Tibial artery (tissue), 4 donors: ENCODE data around the gene CCNB3.

ENCODE experiments used
- DNase-seq, 2 donors: peaks; one replicate each; pipeline ENCODE4 v3.0.0-alpha.2; 2019
- H3K27ac ChIP-seq, 2 donors: fragments of 200-600 bp; sonication (generic) in 1 of 2; 1 replicate in 1 of 2; 2 replicates in 1 of 2; pipeline ENCODE4 v1.5.1; 2018 to 2019; ENCODE audit warnings: mild to moderate bottlenecking in 1 of 2
- H3K27me3 ChIP-seq, 2 donors: fragments of 200-600 bp; sonication (generic) in 1 of 2; one replicate each; pipeline versions ENCODE4 v1.5.1 to v1.6.0; 2016 to 2019
- H3K36me3 ChIP-seq, 3 donors: fragments of 200-600 bp; sonication (generic) in 2 of 3; one replicate each; pipeline ENCODE4 v1.5.1; 2016 to 2019; ENCODE audit warnings: mild to moderate bottlenecking in 2 of 3
- H3K4me1 ChIP-seq, 4 donors: fragments of 200-600 bp; sonication (generic) in 2 of 4; 1 replicate in 3 of 4; 2 replicates in 1 of 4; pipeline ENCODE4 v1.5.1; 2016 to 2019
- H3K4me3 ChIP-seq, 2 donors: fragments of 200-600 bp; sonication (generic) in 1 of 2; 1 replicate in 1 of 2; 2 replicates in 1 of 2; pipeline ENCODE4 v1.5.1; 2018 to 2019; ENCODE audit warnings: mild to moderate bottlenecking in 2 of 2
- H3K9me3 ChIP-seq, 3 donors: fragments of 200-600 bp; sonication (generic) in 1 of 3; one replicate each; pipeline ENCODE4 v1.5.1; 2016 to 2019
- CTCF ChIP-seq, 2 experiments: fragments of 200-600 bp in 1 of 2; fragments of 450-650 bp in 1 of 2; IDR thresholded peaks; one replicate each; pipeline ENCODE4 v1.5.1; 2017 to 2019; ENCODE audit warnings: antibody characterized with exemption in 2 of 2, mild to moderate bottlenecking in 1 of 2, moderate library complexity in 1 of 2
- intact Hi-C: fragments of 100-400 bp; cut with DNase I; formaldehyde crosslinking; loops from one replicate; pipeline ENCODE4 v1.15.0; 2023; ENCODE audit warnings: low total_unique reads

CCNB3 gene

GRCh38 chrX:50167366-50167765 is 37.2 kb upstream of the CCNB3 start:
- intact Hi-C loops: no loop called here
- no peak for TF ChIP-seq CTCF (IDR thresholded peaks at IDR 0.05)
- H3K27ac ChIP-seq: no peak overlapping the region
- H3K36me3 ChIP-seq: no peaks in the 10 kb centered on the region
- no peaks in the 10 kb centered on the region for H3K9me3 ChIP-seq
- H3K4me1 ChIP-seq: no peaks in the 10 kb centered on the region
- H3K27me3 ChIP-seq: no peaks in the 10 kb centered on the region
- no peak for DNase-seq
- H3K4me3 ChIP-seq: no peak overlapping the region

GRCh38 chrX:50168241-50168687 is 36.3 kb upstream of the CCNB3 start:
- Histone ChIP-seq H3K4me3 (no peak overlapping the region), H3K27ac (no peak overlapping the region), H3K9me3 (no peaks in the 10 kb centered on the region), H3K4me1 (no peaks in the 10 kb centered on the region), H3K27me3 (no peaks in the 10 kb centered on the region), H3K36me3 (no peaks in the 10 kb centered on the region)
- no peak for DNase-seq
- intact Hi-C loops: no loop called here
- TF ChIP-seq CTCF (IDR thresholded peaks at IDR 0.05): no peak

GRCh38 chrX:50169717-50170116 is 34.8 kb upstream of the CCNB3 start:
- Histone ChIP-seq H3K9me3 (no peaks in the 10 kb centered on the region), H3K4me3 (no peak overlapping the region), H3K36me3 (no peaks in the 10 kb centered on the region), H3K27ac (no peak overlapping the region), H3K4me1 (no peaks in the 10 kb centered on the region), H3K27me3 (no peaks in the 10 kb centered on the region)
- no peak for DNase-seq
- intact Hi-C loops: no loop called here
- TF ChIP-seq CTCF (IDR thresholded peaks at IDR 0.05): no peak

- H3K9me3 ChIP-seq: no peaks in the 10 kb centered on the region
- H3K27me3 ChIP-seq: no peaks in the 10 kb centered on the region
- no peaks in the 10 kb centered on the region for H3K36me3 ChIP-seq
- no peak for TF ChIP-seq CTCF (IDR thresholded peaks at IDR 0.05)
- intact Hi-C loops: no loop called here
- no peak overlapping the region for H3K27ac ChIP-seq
- no peak overlapping the region for H3K4me3 ChIP-seq
- H3K4me1 ChIP-seq: no peaks in the 10 kb centered on the region
- no peak for DNase-seq
These were observed 24.3 kb upstream of the CCNB3 start for GRCh38 chrX:50180073-50180940.

- H3K27ac ChIP-seq: no peak overlapping the region
- H3K9me3 ChIP-seq: no peaks in the 10 kb centered on the region
- DNase-seq: no peak
- intact Hi-C loops: no loop called here
- no peaks in the 10 kb centered on the region for H3K27me3 ChIP-seq
- H3K4me1 ChIP-seq: no peaks in the 10 kb centered on the region
- H3K36me3 ChIP-seq: no peaks in the 10 kb centered on the region
- H3K4me3 ChIP-seq: no peak overlapping the region
- no peak for TF ChIP-seq CTCF (IDR thresholded peaks at IDR 0.05)
These were observed 20.7 kb upstream of the CCNB3 start for GRCh38 chrX:50183891-50184290.
